HG03460 (cell line): Measurements from ENCODE around the gene ATP2B2.

ENCODE experiments used
- ATAC-seq: cut with Tn5 transposase; IDR thresholded peaks from one replicate; pipeline ENCODE4 v1.9.1; 2021; ENCODE audit not compliant: unreplicated experiment

ATP2B2 gene

DNA sequence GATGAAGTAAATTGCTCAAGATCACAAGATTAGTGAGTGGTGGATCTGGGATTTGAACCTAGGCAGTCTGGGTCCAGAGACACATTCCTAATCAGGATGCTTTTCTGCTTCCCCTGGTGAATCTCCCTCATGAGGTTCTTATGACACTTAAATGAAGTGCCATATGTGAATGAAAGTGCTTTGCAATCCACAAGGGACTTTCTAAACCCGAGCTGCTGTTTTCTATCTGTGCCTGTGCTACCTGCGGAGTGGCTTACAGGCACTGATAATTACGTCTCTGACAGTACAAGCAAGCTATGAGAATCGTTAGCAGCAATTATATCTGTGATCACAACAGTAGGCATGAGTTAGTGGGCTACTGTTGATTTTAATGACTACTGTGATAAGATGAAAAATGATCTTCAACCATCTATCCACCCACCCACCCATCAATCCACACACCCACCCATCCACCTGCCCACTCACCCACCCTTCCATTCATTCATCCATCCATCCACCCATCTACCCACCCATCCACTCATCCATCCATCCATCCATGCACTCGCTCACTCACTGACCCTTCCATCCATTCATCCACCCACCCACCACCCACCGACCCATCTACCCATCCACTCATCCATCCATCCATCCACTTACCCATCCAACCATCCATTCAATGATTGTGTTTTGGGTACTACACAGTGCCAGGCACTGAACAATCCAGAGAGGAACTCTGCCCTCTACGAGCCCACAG is 51.8 kb downstream of the ATP2B2 start:
- no peak for ATAC-seq

GRCh38 chr3:10450494-10451440 is 54.6 kb downstream of the ATP2B2 start:
- ATAC-seq = no peak

- no peak for ATAC-seq
These were observed 56.0 kb downstream of the ATP2B2 start for GRCh38 chr3:10449436-10449835.

DNA sequence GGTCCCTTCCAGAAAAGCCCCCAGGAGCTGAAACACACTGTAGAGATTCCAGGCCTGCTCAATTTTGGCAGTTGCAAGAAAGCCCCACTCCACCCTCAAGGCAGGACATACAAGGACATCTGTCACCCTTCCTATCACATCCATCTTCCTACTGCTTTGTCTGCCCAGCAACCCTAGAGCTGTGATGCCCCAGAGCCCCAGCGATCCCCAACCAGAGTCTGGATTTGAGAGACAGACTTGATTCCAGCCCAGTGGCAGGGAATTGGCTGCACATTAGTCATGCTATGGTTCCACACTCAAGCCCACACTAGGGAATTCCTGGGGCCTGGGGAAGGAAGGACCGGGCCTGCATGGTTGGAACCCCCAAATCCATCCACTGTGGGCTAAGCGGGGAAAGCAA is 56.8 kb downstream of the ATP2B2 start:
- no peak for ATAC-seq

GRCh38 chr3:10447527-10448260 is 57.7 kb downstream of the ATP2B2 start:
- no peak for ATAC-seq

DNA sequence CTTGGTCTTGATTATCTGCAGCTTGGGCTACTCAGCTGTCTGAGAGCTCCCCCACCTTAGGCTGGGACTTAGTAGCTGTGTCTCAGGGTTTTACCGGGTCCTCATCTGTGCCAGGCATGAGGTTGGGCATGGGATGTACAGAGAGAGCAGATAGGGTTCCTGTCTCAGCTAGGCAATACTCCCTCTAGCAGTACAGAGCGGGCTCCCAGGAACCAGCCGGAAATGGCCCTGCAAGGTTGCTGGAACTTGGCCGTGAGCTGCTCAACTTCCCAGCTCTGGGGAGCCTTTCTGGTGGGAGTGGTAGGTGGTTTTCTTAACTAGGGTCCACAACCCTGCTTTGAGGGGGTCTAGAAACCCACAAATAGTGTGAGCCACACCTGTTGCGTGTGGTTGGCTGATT is 58.3 kb downstream of the ATP2B2 start:
- ATAC-seq = no peak

DNA sequence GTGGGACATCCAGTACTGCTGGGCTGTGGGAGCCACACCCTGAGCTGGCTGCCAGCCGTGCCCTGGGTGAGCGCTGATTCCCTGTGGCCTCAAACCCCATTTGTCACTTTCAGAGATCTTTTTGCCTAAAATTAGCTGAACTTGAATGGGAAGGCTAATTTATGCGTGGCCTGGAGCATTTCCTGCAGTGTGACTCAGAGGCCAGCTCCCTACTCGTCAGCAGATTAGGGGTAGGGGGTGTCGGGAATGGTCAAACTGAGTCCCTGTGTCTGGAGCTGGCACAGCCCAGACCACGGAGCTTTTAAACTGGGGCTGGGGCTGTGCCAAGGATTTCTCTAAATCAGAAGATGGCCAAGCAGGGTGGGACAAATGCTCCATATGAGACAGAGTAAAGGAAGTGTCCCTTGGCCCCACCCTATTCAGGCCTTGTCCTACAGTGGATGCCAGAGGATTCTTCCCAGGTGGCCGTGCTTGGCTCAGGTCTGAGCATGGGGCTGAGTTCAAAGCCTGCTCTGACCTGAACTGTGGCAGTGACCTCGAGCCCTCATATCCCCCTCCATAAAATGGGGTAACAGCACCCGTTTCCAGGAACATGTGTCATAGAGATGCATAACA is 59.7 kb downstream of the ATP2B2 start:
- no peak for ATAC-seq

DNA sequence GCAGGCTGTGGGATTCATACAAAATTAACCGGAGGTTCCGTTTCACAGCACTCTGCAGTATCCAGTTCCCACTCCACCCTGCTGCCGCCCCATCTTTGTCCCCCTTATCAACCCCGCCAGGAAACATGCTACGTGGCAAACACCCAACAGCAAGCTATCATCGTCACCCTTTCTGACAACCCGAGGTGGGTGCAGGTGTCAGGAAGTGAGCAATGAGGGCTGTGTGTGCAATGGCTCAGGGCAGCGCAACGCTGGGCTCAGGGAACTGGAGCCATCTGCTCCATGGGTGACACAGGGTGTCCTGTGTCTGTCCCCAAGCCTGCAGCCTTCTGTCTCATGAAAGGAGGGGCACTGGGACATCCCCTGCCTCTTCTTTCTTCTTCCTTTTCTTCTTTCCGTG is 60.9 kb downstream of the ATP2B2 start:
- ATAC-seq = no peak

GRCh38 chr3:10444110-10444429 is 61.3 kb downstream of the ATP2B2 start:
- ATAC-seq = no peak

DNA sequence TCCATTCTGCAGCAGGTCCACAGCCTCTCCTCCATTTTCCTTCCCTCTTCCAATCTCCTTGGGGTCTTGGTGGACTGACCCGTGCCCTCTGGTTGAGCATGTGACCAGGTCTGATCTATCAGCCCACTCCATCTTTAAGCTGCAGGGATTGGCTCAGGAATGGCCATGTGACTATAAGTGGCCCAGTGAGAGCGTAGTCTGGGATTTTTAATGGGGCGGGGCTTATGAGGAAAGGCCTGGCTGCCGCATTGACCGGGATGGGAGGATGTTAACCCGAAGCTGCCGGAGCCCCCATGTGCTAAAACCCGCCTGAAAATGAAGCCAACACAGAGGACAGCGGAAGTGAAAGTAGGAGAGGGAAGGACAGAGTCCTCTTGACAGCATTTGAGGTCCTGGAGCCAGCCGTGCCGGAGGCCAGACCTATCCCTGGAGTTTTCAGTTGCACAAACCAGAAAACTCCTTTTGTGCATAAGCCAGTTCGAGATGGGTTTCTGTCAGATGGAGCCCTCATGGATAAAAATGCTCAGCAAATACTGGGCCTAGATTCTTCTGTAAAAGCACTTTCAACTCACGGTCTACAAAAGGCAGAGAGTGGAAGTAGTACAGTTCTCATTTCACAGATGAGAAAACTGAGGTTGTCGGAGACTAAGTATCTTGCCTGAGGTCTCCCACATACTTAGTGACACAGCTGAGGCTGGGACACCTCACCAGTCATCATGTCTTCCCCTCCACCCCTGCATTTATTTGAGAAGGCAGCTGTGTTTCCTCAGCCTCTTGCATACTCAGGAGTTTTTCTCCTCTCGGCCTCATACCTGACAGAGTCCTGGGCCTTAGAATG is 61.9 kb downstream of the ATP2B2 start:
- ATAC-seq = no peak

DNA sequence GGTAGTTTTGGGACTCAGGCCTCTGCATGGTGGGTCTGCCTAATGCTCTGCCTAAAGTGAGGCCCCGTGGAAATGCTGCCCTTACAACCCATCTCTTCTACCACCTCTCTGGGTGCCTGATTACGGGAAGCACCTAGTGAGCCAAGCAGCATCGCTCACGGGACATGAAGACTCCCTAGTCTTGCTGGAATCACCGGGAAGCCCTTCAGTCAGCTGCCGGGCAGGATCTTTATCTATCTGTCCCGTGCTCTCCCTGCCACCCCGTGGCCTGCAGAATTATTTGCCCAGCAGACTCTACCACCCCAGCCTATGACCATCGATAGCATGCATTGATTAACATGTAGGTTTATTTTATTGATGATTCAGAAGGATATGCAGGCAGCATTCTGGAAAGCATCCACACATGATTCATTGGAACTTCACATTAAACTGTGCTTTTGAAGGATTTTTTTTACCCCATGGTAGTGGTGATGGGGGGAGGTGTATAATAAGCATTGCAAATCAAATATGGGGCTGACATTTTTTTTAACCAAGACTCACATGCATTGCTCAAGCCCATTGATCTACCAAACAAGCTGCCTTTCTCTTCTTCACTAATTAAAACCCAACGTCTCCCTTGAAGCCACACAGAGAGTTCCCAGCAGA is 63.1 kb downstream of the ATP2B2 start:
- no peak for ATAC-seq

DNA sequence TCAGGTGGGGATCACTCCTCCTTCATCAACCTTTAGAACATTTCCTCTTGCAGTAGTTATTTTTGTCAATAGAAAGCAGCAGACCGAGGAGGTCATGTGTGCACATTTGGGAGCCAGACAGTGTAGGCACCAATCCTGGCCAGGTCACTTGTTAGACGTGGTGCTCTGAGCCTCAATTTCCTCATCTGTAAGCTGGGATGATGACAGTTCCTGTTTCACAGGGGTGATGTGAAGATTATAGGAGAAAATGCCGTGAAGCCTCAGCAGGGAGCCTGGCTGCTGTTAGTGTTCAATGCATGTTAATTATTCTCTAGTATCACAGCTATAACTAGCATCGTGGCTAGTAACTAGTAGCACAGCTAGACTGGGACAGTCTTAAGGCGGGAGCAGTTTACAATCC is 64.7 kb downstream of the ATP2B2 start:
- no peak for ATAC-seq

GRCh38 chr3:10438902-10439610 is 66.3 kb downstream of the ATP2B2 start:
- no peak for ATAC-seq

DNA sequence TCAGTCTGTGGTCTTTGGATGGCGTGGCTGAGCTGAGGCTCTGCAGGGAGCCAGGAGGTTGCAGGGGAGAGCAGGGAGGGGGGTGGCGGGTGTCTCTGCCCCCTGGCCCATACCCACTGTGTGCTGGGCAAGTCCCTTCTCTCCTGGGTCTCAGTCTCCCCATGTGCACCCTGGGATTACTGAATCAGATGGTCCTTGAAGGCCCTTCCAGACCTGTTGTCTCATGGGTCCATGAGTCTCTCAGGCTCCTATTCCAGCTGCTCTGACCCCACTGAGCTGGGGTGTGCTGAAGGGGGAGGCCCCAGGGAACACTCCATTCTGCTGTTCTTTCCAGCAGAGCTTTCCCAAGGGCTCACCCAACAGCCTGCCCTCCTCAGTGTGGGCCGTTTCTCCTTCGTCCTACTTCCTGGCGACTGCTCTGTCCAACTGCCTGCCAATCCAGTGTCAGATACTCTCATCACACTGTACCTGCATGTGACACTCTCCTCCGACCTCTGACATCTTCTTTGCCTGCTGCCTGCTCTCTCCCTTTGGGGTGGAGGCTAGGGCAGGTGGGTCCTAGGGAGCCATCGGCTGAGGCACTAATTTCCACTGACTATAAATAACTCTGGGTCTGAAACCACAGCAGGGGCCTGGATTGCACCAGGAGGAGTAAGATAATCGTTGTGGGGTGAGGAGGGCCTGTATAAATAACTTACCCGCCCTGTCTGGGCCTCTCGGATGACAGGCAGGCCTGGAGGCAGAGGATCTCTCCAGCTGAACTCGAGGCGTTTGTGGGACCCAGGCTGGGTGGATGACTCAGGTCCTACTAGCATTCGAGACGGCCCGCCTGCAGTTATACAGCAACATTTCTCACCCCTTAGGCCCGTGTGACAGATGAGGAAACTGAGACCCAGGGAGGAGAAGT is 67.1 kb downstream of the ATP2B2 start:
- no peak for ATAC-seq

- ATAC-seq = no peak
These were observed 68.0 kb downstream of the ATP2B2 start for GRCh38 chr3:10437272-10437994.

GRCh38 chr3:10435850-10436249 is 69.5 kb downstream of the ATP2B2 start:
- no peak for ATAC-seq

DNA sequence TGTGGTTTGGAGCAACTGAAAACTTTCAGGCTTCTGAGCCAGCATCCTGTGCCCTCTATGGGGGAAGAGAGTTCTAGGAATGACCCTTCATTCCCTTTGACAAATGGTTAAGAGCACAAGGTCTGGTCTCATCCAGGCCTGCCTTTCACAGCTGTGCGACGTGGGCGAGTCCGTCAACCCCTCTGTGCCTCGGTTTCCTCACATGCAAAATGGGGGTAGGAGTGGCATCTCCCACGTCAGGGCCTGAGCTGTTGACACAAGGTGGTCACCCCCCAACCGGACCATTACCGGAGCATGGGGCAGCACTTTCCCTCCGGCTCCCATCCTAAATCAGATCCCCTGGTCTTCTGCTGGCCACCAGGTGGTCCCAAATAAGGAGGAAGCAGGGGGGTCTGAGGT is 70.4 kb downstream of the ATP2B2 start:
- no peak for ATAC-seq
